Occipital lobe (tissue), 2 donors: Measurements from ENCODE around the gene KIF22. TPM values are rescaled to one million over a fixed set of nuclear protein-coding genes. Genes with fewer than 3 reads are reported as not detected.
"Not testable (repeated sequence)": the region's sequence is repeated elsewhere in the genome, so short reads cannot be mapped to it uniquely, and the experiment has no call there.

Experiments used
- DNase-seq: peaks from one replicate; lab custom pipeline; 2025; lab: John Stamatoyannopoulos, UW
- total RNA-seq: library from RNA; depleted of rRNA; stranded (reverse); fragments of >200 nt; gene quantifications from one replicate; pipeline ENCODE4 v1.2.3, GENCODE V29; 2014

The KIF22 gene
- total RNA-seq, 1 donor from 2014 or later, result 35.7 TPM

- no peak for DNase-seq
Observed at GRCh38 chr16:29813644-29814562, 23.4 kb downstream of the KIF22 start.

- no peak for DNase-seq
Observed at GRCh38 chr16:29814592-29814991, 24.0 kb downstream of the KIF22 start.

GRCh38 chr16:29815032-29815721 is 24.6 kb downstream of the KIF22 start:
- DNase-seq, result no peak

- peak; percentile 98 for DNase-seq
Observed at GRCh38 chr16:29815793-29816693, 25.5 kb downstream of the KIF22 start, which contains the start of gene PAGR1. PAGR1 (plus strand) TSS chr16:29816152; CDS start chr16:29816526, 374 bp downstream.

GRCh38 chr16:29816694-29817441 is 26.3 kb downstream of the KIF22 start:
- DNase-seq, result peak; percentile 41

GRCh38 chr16:29818082-29818481 is 27.5 kb downstream of the KIF22 start:
- DNase-seq, result no peak

- DNase-seq, result no peak
Observed at GRCh38 chr16:29819506-29819905, 29.0 kb downstream of the KIF22 start.

GRCh38 chr16:29820271-29820701 is 29.7 kb downstream of the KIF22 start, which contains the start of gene MVP:
MVP (plus strand) TSS chr16:29820462; CDS start chr16:29830550, 10,088 bp downstream.
- DNase-seq, result peak; percentile 27

GRCh38 chr16:29820730-29821642 is 30.4 kb downstream of the KIF22 start:
- no peak for DNase-seq

GRCh38 chr16:29821643-29822115 is 31.1 kb downstream of the KIF22 start:
- no peak for DNase-seq

- no peak for DNase-seq
Observed at GRCh38 chr16:29824589-29825144, 34.1 kb downstream of the KIF22 start.

- peak; percentile 52 for DNase-seq
Observed at GRCh38 chr16:29825145-29826044, 34.8 kb downstream of the KIF22 start.

GRCh38 chr16:29826342-29826695 is 35.8 kb downstream of the KIF22 start:
- no peak for DNase-seq

- no peak for DNase-seq
Observed at GRCh38 chr16:29830774-29831173, 40.2 kb downstream of the KIF22 start.

GRCh38 chr16:29831490-29831889 is 40.9 kb downstream of the KIF22 start:
- DNase-seq, result no peak

- not testable (repeated sequence) for DNase-seq
Observed at GRCh38 chr16:29833219-29833618, 42.7 kb downstream of the KIF22 start.

- DNase-seq, result no peak
Observed at GRCh38 chr16:29834079-29834478, 43.5 kb downstream of the KIF22 start.

- no peak for DNase-seq
Observed at GRCh38 chr16:29835926-29836325, 45.4 kb downstream of the KIF22 start.
